GM12878 (cell line): ENCODE measurements around the gene UNK. TPM values are rescaled to one million over a fixed set of nuclear protein-coding genes. Genes with fewer than 3 reads are reported as not detected.

Experiments
- BRCA1 ChIP-seq: IDR thresholded peaks from 2 replicates; pipeline ENCODE4 v1.6.1; 2011; ENCODE audit warnings: low read depth, low read length, improper control_type of control experiment
- CBX5 ChIP-seq: sonication (generic); IDR thresholded peaks from 2 replicates; pipeline ENCODE4 v1.6.1; 2016; ENCODE audit warnings: low read depth, moderate library complexity, mild to moderate bottlenecking, inconsistent platforms
- HDAC2 ChIP-seq: fragments of 200-600 bp; sonication (generic); IDR thresholded peaks from 2 replicates; pipeline ENCODE4 v1.6.1; 2017
- ZNF217 ChIP-seq: fragments of 450-650 bp; IDR thresholded peaks from 2 replicates; pipeline ENCODE4 v1.6.1; 2017; ENCODE audit warnings: antibody characterized with exemption, mild to moderate bottlenecking
- polyA plus RNA-seq, 11 experiments: library from polyadenylated mRNA; depleted of rRNA in 4 of 11; unstranded in 6 of 11; stranded (reverse) in 5 of 11; fragments of >200 nt; fragmentation: Nextera tagmentation in 4 of 11; fragmentation: Illumina TruSeq in 1 of 11; extraction: Ambion mirVana in 4 of 11; extraction: Trizol in 1 of 11; gene quantifications; 1 replicate in 1 of 11; 2 replicates in 10 of 11; pipeline versions ENCODE4 v1.2.1 to v1.2.3, GENCODE V29; 2011 to 2016; ENCODE audit warnings: inconsistent platforms in 2 of 11, missing spikeins in 2 of 11, low read depth in 1 of 11
- total RNA-seq, 4 experiments: library from RNA; depleted of rRNA in 3 of 4; stranded (reverse); fragments of >200 nt in 3 of 4; fragmentation: Illumina TruSeq in 1 of 4; extraction: Trizol in 1 of 4; gene quantifications; 2 replicates each; pipeline versions ENCODE4 v1.2.1 to v1.2.3, GENCODE V29; 2013 to 2021
- TF ChIP-seq, protein P1 (sequence below): fragments of 450-650 bp; IDR thresholded peaks from 2 replicates; pipeline ENCODE4 v1.6.1; 2018; ENCODE audit warnings: mild to moderate bottlenecking, low read depth, moderate library complexity; ENCODE audit not compliant: partially characterized antibody
- TF ChIP-seq, protein P2 (sequence below): fragments of 150-350 bp; IDR thresholded peaks from 2 replicates; pipeline ENCODE4 v1.6.1; 2016; ENCODE audit warnings: low read depth, low read length
- TF ChIP-seq, protein P3 (sequence below): fragments of 450-650 bp; IDR thresholded peaks from 2 replicates; pipeline ENCODE4 v1.6.1; 2016; ENCODE audit warnings: mild to moderate bottlenecking, moderate library complexity, borderline replicate concordance

UNK gene
- total and polyA plus RNA-seq, 10 of the 15 experiments (the other 5 are each of a cell fraction or from before 2014, with no cell fraction given), result 8.9 to 34.5 (median 27.3) TPM

DNA sequence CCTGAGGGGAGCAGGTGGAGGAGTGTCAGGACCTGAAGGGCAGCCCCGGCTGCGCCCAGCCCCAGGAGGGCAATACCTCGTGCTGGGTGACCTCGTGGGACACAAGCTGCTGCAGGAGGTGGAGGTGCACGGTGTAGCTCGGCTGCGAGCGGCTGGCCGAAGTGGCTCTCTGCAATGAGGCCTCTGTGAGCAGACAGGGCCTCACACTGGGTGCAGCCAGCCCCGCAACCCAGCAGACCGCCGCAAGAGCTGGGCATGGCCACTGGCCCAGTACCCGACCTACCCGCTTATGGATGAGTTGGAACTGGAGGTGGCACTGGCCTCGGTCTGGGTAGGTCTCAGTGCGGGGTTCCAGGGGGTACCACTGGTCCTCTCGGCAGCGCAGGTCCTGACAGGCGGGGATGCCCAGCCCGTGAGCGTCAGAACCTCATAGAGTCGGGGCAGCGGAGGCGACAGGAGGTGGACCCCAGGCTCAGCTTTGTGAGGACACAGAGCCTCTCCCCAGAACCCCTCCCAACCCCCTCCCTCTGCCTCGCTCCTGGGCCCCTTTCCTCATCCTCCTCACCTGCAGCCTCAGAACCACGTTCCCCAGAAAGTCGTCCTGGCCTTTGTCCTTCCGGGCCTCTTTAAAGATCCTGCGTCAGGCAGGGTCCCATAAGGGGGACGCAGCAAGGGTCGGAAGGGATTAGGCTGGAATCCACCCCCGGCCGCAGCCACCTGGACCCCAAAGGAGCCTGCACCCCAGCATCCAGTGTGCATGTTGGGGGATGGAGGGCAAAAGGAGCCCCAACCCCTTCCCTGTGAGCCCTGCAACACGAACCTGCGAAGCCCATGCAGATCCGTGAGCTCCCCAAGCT is 55.6 kb downstream of the UNK start (continued):
- TF ChIP-seq, protein P1, sequence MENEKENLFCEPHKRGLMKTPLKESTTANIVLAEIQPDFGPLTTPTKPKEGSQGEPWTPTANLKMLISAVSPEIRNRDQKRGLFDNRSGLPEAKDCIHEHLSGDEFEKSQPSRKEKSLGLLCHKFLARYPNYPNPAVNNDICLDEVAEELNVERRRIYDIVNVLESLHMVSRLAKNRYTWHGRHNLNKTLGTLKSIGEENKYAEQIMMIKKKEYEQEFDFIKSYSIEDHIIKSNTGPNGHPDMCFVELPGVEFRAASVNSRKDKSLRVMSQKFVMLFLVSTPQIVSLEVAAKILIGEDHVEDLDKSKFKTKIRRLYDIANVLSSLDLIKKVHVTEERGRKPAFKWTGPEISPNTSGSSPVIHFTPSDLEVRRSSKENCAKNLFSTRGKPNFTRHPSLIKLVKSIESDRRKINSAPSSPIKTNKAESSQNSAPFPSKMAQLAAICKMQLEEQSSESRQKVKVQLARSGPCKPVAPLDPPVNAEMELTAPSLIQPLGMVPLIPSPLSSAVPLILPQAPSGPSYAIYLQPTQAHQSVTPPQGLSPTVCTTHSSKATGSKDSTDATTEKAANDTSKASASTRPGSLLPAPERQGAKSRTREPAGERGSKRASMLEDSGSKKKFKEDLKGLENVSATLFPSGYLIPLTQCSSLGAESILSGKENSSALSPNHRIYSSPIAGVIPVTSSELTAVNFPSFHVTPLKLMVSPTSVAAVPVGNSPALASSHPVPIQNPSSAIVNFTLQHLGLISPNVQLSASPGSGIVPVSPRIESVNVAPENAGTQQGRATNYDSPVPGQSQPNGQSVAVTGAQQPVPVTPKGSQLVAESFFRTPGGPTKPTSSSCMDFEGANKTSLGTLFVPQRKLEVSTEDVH, result no peak
- no peak for TF ChIP-seq HDAC2
- TF ChIP-seq, protein P2, sequence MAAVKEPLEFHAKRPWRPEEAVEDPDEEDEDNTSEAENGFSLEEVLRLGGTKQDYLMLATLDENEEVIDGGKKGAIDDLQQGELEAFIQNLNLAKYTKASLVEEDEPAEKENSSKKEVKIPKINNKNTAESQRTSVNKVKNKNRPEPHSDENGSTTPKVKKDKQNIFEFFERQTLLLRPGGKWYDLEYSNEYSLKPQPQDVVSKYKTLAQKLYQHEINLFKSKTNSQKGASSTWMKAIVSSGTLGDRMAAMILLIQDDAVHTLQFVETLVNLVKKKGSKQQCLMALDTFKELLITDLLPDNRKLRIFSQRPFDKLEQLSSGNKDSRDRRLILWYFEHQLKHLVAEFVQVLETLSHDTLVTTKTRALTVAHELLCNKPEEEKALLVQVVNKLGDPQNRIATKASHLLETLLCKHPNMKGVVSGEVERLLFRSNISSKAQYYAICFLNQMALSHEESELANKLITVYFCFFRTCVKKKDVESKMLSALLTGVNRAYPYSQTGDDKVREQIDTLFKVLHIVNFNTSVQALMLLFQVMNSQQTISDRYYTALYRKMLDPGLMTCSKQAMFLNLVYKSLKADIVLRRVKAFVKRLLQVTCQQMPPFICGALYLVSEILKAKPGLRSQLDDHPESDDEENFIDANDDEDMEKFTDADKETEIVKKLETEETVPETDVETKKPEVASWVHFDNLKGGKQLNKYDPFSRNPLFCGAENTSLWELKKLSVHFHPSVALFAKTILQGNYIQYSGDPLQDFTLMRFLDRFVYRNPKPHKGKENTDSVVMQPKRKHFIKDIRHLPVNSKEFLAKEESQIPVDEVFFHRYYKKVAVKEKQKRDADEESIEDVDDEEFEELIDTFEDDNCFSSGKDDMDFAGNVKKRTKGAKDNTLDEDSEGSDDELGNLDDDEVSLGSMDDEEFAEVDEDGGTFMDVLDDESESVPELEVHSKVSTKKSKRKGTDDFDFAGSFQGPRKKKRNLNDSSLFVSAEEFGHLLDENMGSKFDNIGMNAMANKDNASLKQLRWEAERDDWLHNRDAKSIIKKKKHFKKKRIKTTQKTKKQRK, result no peak
- TF ChIP-seq, protein P3, sequence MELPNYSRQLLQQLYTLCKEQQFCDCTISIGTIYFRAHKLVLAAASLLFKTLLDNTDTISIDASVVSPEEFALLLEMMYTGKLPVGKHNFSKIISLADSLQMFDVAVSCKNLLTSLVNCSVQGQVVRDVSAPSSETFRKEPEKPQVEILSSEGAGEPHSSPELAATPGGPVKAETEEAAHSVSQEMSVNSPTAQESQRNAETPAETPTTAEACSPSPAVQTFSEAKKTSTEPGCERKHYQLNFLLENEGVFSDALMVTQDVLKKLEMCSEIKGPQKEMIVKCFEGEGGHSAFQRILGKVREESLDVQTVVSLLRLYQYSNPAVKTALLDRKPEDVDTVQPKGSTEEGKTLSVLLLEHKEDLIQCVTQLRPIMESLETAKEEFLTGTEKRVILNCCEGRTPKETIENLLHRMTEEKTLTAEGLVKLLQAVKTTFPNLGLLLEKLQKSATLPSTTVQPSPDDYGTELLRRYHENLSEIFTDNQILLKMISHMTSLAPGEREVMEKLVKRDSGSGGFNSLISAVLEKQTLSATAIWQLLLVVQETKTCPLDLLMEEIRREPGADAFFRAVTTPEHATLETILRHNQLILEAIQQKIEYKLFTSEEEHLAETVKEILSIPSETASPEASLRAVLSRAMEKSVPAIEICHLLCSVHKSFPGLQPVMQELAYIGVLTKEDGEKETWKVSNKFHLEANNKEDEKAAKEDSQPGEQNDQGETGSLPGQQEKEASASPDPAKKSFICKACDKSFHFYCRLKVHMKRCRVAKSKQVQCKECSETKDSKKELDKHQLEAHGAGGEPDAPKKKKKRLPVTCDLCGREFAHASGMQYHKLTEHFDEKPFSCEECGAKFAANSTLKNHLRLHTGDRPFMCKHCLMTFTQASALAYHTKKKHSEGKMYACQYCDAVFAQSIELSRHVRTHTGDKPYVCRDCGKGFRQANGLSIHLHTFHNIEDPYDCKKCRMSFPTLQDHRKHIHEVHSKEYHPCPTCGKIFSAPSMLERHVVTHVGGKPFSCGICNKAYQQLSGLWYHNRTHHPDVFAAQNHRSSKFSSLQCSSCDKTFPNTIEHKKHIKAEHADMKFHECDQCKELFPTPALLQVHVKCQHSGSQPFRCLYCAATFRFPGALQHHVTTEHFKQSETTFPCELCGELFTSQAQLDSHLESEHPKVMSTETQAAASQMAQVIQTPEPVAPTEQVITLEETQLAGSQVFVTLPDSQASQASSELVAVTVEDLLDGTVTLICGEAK, result no peak
- TF ChIP-seq BRCA1, result no peak
- TF ChIP-seq ZNF217, result no peak
- TF ChIP-seq CBX5, result no peak
